GF-D8 (cell line): Measurements from ENCODE around the gene LAMA1.
"Not testable (repeated sequence)": the region's sequence is repeated elsewhere in the genome, so short reads cannot be mapped to it uniquely, and the experiment has no call there.

ENCODE experiments used
- DNase-seq: peaks from one replicate; lab custom pipeline; 2025; lab: John Stamatoyannopoulos, UW

LAMA1 gene

DNA sequence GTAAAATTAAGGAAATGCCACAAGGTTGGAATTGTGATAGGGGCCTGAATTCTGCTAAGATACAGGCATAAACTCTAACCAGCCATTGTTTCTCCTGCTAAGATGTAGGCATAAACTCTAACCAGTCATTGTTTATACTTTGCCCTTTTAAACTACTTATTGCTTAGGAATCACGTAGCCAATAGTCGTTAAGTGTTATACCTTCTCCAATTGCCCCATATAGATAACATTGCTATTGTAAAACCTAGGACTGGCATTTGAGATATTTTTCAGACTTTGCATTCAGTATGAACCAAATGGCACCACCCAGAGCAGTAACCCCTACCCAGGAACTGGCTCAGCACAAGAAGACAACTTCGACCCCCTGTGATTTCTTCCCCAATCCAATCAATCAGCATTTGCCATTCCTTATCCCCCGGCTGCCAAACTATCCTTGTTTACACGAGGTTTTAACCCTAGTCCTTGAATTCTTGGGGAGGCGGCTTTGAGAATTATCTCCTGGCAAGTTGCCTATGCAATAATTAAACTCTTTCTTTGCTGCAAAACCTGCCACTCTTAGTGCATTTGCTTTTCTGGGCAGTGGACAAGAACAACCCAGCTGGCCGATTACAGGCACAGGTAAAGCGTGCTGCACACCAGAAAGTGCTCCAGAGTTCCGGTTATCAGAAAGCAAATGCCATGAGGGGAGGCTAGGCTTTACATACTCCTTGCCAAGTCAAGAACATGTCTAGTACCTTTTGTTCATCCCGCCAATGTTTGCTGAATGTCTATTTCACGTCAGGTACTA is 167.6 kb downstream of the LAMA1 start:
- no peak for DNase-seq

DNA sequence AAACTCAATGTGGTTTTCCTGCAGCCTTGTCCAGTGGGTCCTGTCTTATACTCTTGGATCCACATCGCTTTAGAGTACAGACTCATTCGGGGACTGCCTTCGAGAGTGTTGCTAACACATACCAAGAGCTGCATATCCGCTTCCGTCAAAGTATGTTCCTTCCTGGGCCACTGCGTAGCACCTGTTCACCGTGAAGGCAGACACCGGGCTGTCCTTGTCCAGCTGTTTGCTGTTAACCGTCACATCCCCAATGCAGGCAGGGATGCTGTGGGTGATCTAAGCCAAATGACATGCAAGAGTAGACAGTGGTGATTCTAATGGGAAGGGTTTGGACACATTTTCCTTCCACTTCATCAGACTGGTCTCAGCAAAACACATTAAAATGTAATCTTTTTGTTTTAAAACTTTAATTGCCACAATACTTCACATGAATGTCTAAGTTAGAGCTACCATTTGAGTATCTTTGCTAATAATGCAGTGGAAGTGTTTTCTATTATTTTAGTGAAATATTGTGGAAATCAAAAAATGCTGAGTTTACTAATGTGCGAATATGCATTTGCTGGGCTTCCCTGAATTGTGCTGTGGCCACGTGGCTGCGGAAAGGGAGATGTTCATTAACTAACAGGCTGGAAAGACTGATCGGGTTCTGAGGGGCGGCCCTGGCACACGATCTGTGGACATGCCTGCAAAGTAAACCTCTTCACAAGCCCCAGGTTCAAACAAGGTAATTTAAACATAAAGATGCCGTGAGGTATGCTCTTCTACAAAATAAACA is 169.1 kb downstream of the LAMA1 start:
- DNase-seq = no peak

DNA sequence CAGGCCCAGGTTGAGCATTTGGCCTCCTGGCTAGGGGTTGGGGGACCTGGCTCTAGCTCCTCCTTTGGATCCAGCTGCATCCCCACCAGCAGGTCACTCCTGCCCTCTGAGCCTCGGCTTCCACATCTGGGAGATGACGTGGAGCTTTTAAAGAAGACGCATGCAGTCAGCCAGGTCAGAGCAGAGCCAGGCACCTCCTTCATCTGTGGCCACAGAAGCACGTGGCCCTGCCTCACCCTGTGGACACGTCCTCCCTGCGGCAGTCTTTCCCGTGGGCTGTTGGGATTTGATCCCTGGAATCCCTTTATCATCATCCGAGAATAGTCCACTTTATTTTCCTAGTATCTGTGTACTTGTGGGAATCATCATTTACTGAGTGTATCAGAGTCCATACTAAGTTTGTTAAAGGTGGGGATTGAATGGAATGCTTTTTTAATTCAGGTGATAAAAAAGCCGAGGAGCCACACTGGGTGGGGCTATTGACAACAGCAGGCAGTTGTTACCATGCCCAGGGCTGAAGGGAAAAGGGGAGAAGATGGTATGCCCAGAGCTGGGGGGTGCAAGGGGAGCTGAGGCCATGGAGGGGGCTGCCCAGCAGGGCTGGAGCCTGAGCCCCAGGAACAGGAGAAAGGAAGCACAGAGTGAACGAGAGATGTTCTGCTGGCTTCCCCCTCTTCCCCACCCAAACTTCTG is 170.1 kb downstream of the LAMA1 start:
- DNase-seq = no peak

DNA sequence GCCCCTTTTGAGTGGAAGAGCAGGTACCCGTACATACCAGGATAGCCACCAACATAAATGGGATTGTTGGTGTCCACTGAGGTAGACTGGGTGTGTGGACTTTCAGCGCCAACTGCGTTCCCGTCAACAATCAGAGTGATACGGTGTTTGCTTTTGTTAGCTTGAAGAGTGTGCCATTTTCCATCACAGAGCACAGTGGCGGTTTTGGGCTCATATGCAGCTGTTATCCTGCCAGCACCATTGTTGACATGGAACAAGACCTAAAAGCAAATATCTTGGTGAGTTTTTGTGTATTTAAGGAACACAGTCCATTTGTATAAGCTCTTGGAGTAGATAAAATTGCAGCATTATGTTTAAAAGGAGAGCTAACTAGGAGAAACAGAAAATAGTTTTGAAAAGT is 174.5 kb downstream of the LAMA1 start:
- DNase-seq = no peak

DNA sequence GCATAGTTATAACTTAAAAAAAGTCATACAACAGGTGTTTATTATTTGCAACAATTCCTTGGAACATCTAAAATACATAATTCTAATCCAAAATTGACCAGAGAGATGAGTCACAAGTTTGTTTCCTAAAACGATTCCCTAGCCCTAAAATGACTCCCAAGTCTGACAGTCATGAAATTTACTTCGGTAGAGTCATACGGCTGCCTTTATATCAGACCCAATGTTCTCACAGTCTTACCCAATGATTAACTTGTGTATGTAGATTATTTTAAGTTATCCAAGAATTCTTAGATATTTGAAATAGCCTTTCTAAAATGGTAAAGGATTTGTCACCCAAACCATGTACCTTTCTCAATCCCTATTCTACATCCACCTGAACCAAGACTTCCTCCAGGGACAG is 174.9 kb downstream of the LAMA1 start:
- DNase-seq = no peak

DNA sequence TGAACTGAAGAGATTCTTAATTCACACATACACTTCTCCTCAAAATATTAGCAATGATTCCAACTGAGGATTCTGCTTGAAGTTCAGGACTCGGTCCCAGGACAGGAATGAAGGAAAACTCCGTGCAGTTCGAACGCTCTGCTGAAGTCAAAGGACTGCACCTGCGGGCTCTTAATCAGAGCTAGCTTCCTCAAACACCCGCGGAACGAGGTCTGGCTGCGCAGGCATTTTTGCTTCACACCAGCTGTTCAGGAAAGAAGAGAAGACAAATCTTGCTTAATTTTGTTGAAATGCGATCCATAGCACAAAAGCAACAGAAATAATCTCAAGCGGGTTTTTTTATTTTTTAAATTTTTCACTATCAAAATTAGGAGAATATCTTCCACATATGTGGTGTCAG is 175.6 kb downstream of the LAMA1 start:
- DNase-seq = no peak

DNA sequence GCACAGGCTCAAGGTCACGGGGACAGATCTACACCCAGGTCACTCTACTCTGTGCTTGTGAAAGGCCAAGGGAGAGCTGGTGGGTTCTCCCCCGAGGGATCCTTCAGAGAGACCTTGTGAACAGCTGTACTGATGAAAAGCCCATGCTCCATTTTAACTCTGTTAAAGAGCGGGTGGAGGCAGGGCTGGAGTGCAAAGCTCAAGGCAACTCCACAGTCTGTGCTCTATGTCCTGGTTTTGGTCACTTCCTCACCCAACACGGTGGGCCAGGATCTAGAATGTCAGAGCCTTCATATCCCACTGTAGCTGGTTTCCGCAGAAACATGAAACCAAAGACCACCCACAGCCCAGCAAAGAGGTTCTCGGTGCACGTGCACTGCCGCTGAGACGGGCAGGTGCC is 177.1 kb downstream of the LAMA1 start:
- DNase-seq = no peak

DNA sequence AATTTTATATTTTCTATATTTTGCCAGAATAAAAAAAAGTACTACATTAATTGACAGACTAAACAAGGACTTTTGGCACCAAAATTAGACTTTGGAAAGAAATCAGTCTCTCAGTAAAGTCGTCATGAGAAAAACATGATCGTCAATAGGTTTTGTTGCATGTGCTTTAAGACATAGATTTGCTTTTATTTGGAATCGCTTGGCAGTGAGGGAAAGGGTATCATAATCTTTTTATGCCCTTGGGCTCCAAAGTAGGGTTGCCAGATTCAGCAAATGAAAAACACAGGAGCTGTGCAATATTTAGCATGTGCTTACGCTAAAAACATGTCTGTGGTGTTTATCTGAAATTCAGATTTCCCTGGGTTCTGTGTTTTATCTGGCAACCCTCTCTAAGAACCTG is 177.6 kb downstream of the LAMA1 start:
- DNase-seq = no peak

DNA sequence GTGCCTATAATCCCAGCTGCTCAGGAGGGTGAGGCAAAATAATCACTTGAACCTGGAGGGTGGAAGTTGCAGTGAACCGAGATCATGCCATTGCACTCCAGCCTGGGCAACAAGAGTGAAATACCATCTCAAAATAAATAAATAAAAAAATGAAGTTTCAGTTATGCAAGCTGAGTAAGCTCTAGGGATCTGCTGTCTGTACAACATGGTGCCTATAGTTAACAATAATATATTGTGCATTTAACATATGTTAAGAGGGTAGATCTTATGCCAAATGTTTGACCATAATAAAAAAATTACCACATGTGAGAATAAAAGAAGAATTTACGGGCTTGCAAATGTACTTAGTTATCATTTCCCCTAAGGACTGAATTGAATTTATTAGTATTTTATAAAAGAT is 179.2 kb downstream of the LAMA1 start:
- not testable (repeated sequence) for DNase-seq

DNA sequence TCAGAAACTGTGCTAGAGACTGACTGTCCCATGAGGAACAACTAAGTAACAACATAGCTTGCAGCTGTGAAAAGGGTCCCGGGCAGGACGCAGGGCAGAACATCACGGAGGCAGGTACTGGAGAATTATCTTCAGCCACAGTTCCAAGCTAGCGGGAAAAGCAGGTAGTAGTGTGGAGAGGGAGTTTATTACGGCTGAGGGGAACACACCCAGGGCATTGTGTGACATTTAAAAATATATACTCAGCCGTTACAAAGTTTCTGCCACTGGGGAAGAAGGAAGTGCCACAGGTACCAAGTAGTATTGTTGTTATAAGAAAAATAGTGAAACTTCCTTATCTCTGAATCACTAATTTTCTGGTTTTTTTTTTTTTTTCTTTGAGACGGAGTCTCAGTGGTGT is 179.6 kb downstream of the LAMA1 start:
- no peak for DNase-seq

DNA sequence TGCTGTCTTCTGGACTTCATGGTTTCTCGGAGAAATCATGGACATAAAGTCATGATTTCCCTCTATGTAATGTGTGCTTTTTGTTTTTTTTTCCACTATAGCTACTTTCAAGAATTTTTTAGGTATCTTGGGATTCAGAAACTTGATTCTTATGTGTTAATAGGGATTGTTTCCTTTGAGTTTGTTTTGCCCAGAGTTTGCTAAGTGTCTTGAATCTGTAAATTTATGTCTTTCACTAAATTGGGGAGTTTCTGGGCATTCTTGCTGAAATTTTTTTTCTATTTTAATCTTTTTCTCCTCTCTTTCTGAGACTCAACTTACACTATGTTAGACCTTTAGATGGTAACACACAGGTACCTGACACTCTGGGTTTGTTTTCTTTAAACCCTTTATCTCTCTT is 182.7 kb downstream of the LAMA1 start:
- no peak for DNase-seq

DNA sequence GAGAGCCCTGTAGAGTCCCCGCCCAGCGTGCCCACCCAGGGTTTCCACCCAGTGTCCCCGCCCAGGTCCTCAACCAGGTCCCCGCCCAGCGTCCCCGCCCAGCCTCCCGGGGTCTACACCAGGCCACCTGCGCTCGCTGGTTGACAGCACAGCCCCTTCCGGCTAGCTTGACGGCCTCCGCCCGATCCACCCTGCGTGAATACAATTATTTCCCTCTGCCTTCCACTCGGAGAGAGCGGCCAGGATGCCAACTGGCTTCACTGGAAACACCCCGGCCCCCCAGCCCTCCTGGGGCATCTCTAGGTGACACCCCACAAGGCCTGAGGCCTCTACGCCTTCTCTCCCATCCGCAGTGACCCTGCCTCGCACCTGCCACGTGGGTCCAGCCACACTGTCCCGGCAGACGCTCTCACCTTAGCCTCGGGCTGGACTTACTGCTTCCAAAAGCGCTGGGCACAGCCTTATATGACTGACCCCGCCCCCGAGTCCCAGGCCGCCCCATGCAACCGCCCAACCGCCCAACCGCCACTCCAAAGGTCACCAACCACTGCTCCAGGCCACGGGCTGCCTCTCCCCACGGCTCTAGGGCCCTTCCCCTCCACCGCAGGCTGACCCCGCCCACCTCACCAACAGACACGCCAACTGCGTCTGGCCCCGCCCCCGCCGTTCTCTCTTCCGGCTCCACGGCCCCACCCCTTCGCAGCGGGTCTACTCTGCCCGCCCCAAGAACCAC is 188.1 kb downstream of the LAMA1 start:
- no peak for DNase-seq

DNA sequence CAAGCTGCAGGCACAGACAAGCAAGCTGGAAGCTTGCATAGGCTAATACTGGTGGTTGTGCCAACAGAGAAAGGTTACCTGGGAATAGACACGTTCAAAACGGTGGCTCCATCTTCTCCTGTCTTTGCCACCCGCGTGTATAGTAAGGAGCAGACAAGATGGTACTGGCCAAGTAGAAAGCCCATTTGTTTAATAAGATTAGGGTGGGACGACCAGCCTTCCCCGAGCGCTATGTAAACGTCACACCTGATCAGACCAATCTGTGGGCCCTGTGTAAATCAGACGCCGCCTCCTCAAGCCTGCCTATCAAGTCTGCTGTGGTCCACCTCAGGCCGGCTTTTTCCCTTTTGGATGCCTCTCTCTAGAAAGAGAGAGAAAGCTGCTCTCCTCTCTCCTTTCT is 189.2 kb downstream of the LAMA1 start:
- no peak for DNase-seq

DNA sequence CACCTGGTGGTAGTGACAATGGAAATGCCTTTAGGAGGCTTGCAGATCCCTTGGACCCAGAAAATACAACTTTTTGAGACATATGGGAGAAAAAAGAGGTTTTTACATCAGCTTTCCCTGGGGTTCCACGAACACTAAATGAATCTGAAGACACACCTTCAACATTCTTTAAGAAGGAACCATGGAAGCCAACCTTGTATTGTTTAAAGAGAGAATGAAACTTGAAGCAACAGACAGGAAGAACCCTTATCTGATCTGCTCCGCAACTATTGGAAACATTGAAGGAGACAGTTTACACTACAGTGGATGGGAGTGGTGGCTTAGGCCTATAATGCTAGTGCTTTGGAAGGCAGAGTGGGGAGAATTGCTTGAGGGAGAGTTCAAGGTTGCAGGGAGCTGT is 190.4 kb downstream of the LAMA1 start:
- no peak for DNase-seq

DNA sequence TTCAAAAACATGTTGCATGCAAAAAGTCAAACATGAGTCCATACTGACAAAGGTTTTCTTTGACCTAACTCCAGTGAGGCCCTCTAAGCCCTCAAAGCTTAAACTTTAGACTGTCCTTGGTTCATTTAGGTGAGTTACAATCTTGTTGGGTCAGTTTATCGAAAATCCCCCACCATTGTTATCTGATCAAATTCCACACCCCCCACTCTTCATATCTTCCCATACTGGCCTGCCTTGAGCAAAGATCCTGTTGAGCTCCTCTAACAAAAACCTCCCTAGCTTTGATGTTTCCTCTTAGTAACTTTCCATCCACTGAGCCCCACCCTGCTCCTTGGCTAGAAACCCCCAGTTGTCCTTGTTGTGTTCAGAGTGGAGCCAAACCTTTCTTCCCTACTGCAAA is 194.4 kb downstream of the LAMA1 start:
- no peak for DNase-seq

DNA sequence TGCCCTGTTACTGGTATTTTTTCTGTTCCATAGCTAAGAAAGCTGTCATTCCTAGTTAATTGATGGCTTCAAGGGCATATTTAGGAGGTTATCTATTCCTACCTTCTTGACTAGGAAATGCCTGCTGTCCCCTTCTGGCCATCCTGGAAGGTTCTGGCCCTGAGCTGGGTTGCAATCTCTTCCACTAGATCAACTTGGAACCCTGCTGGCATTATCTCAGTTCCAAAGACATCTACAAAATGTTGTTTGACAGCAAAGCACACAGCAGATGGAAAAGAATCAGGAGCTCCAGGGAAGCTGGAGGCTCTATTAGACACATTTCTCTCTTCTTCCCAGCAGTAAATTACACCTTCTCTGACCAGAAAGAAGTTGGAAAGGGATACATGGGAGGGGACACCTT is 196.0 kb downstream of the LAMA1 start:
- no peak for DNase-seq

DNA sequence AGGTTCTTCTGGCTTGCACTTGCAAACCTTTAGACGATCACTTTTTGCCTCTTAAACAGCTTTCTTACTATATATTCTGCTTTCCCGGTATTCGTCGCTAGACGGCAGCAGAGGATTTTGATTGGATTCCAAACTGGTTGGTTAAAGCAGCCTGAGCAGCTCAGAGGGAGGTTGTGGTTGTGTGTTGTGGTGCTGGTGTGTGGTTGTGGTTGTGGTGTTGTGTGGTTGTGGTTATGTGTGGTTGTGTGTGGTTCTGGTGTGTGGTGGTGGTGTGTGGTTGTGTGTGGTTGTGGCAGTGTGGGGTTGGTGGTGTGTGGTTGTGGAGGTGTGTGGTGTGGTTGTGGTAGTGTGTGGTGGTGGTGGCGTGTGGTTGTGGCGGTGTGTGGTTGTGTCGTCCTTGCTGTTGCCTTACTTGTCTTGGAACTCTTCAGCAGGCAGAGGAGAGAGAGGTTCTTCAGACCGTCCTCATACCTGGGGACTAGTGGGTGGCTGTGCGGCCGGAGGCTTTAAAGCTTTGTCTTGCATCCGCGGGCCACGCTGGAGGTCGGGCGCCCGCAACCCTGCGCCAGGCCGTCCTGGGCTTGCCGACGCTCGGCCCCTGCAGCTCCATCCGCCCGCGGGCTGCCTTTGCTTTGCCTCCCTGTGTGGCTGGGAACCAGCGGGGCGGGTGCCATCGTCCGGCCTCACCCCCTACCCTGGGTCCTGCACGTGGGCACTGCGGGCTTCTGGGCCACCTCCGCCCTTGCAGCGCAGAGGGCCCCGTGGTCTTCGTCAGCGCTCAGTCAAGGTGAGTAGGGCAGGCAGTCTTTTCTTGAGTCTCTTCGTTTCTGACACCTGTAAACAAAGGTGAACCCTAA is 197.3 kb downstream of the LAMA1 start:
- DNase-seq = no peak

DNA sequence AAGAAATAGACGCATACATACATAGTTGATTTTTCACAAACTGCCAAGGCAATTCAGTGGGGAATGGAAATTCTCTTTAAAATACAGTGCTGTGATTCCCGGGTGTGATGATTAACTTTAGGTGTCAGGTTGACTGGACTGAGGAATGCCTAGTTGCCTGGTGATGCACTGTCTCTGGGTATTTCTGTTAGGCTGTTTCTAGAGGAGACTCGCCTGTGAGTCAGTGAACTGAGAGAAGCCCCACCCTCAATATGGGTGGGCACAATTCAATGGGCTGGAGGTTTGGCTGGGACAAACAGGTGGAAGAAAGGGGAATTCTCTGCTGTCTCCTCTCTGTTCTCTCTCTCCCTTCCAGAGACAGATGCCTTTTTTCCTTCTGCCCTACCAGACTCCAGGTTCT is 200.5 kb downstream of the LAMA1 start:
- DNase-seq = no peak

DNA sequence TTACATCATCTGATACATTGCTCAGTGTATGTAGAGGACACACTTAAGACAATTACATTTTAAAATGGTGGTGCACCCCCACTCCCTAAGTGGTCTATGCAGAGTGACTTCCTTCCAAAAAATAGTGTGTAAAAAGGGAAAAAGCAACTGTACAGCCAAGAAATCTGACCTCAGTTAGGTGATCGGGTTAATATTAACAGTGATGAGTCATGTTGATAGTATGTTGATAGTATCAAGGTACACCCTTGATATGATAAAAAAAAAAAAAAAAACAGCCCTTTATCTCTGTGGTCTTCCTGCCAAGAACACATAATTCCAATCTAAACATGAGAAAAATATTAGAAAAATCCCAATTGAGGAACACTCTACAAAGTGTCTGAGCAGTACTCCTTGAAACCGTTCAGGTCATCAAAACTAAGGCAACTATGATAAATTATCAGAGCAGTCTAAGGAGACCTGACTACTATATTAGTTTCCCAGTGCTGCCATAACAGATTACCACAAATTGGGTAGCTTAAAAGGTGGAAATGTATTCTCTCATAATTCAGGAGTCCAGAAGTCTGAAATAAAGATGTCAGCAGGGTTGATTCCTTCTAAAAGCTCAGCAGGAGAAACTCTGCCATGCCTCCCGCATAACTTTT is 216.2 kb downstream of the LAMA1 start:
- DNase-seq = no peak

DNA sequence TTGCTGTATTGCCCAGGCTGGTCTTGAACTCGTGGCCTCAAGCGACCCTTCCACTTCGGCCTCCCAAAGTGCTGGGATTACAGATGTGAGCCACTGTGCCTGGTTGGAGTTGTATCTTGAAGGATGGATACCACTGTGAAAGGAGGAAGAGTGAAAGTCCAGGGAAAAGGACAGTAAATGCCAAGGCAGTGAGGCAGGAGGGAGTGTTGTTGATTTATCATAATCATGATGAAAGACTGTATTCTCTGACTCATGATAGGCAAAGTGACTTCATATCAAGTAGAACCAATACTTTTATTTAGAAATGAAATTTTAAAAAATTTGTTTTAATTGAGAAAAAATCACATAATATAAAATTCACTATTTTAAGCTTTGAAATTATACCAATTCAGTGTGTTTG is 225.8 kb downstream of the LAMA1 start:
- DNase-seq = no peak
